Tongue (tissue), 2 donors: Measurements from ENCODE around the gene DNAH3. TPM values are rescaled to one million over a fixed set of nuclear protein-coding genes. Genes with fewer than 3 reads are reported as not detected.
"Not testable (repeated sequence)": the region's sequence is repeated elsewhere in the genome, so short reads cannot be mapped to it uniquely, and the experiment has no call there.

Experiments
- DNase-seq: peaks from one replicate; pipeline ENCODE4 v3.0.0-alpha.2; 2015
- total RNA-seq: library from RNA; depleted of rRNA; stranded (reverse); fragments of >200 nt; gene quantifications from one replicate; pipeline ENCODE4 v1.2.3, GENCODE V29; 2014

The DNAH3 gene
- total RNA-seq, 1 donor from 2014 or later, result 1.7 TPM

- DNase-seq, result no peak
These were observed 29.6 kb downstream of the DNAH3 start for GRCh38 chr16:21120976-21121520.

GRCh38 chr16:21117567-21117966 is 33.1 kb downstream of the DNAH3 start:
- DNase-seq, result no peak

GRCh38 chr16:21116148-21116693 is 34.4 kb downstream of the DNAH3 start:
- DNase-seq, result no peak

- DNase-seq, result not testable (repeated sequence)
These were observed 35.1 kb downstream of the DNAH3 start for GRCh38 chr16:21115551-21115950.

- DNase-seq, result no peak
These were observed 46.4 kb downstream of the DNAH3 start for GRCh38 chr16:21103941-21104860.

GRCh38 chr16:21101631-21102420 is 48.8 kb downstream of the DNAH3 start:
- DNase-seq, result no peak

GRCh38 chr16:21100447-21100846 is 50.2 kb downstream of the DNAH3 start:
- DNase-seq, result no peak

GRCh38 chr16:21097151-21097550 is 53.5 kb downstream of the DNAH3 start:
- DNase-seq, result no peak

- not testable (repeated sequence) for DNase-seq
These were observed 55.9 kb downstream of the DNAH3 start for GRCh38 chr16:21094719-21095118.

GRCh38 chr16:21092951-21093350 is 57.7 kb downstream of the DNAH3 start:
- DNase-seq, result no peak

- DNase-seq, result no peak
These were observed 61.8 kb downstream of the DNAH3 start for GRCh38 chr16:21088646-21089538.

- DNase-seq, result no peak
These were observed 62.5 kb downstream of the DNAH3 start for GRCh38 chr16:21088143-21088542.

GRCh38 chr16:21084631-21085225 is 65.9 kb downstream of the DNAH3 start:
- DNase-seq, result no peak

GRCh38 chr16:21083729-21084268 is 66.8 kb downstream of the DNAH3 start:
- DNase-seq, result peak; percentile 59

GRCh38 chr16:21081329-21081728 is 69.3 kb downstream of the DNAH3 start:
- DNase-seq, result no peak

GRCh38 chr16:21078563-21078962 is 72.1 kb downstream of the DNAH3 start:
- no peak for DNase-seq

- no peak for DNase-seq
These were observed 74.3 kb downstream of the DNAH3 start for GRCh38 chr16:21076186-21076883.

- DNase-seq, result no peak
These were observed 75.4 kb downstream of the DNAH3 start for GRCh38 chr16:21075252-21075651.

- no peak for DNase-seq
These were observed 77.7 kb downstream of the DNAH3 start for GRCh38 chr16:21072976-21073375.

GRCh38 chr16:21071741-21072140 is 78.9 kb downstream of the DNAH3 start:
- DNase-seq, result no peak
